GM23338 (cell line): Measurements from ENCODE around the gene PAX4.

Experiments used
- CTCF ChIP-seq, 2 experiments: fragments of 200-600 bp in 1 of 2; sonication (generic) in 1 of 2; conservative IDR thresholded peaks; 2 replicates each; pipeline versions ENCODE4 v1.5.1 to v1.6.1; 2016 to 2017; ENCODE audit warnings: antibody characterized with exemption in 2 of 2, low read depth in 2 of 2, mild to moderate bottlenecking in 2 of 2, moderate library complexity in 1 of 2
- REST ChIP-seq: IDR thresholded peaks from one replicate; pipeline ENCODE4 v1.6.1; 2018; ENCODE audit warnings: antibody characterized with exemption; ENCODE audit not compliant: unreplicated experiment
- ZNF331 ChIP-seq: fragments of 250-450 bp; sonication (Bioruptor Pico); IDR thresholded peaks from 2 replicates; pipeline ENCODE4 v1.5.0; 2020; ENCODE audit warnings: low read depth, mild to moderate bottlenecking, moderate library complexity

- no peak for TF ChIP-seq CTCF (conservative IDR thresholded peaks at IDR 0.05; ENCODE audit: low read depth in 2 of 2)
- TF ChIP-seq ZNF331 (CRISPR knock-in tag), result no peak
- TF ChIP-seq REST, result no peak
Observed at GRCh38 chr7:127588019-127588696, 29.8 kb downstream of the PAX4 start, which contains the start of gene ARF5.
